ENCODE data around the gene STK40. TPM values are rescaled to one million over a fixed set of nuclear protein-coding genes. Genes with fewer than 3 reads are reported as not detected.
A peak's percentile ranks its signal among the peaks of the same experiment; 100 is the strongest.

Gene STK40
- total RNA-seq, 2 experiments from 2014 or later = 41.2 to 44.4 TPM

GRCh38 chr1:36390411-36390810, 4.7 kb upstream of the STK40 start:
- DNase-seq = no peak
- H3K4me1 Mint-ChIP-seq (ENCODE audit: low read depth) = peaks cover 20% of the 10 kb centered on the region
- H3K27ac Mint-ChIP-seq = peak overlapping the region; percentile 57
- intact Hi-C loops (cut with micrococcal nuclease) = no loop called here
- ATAC-seq = no peak
- CTCF ChIA-PET = no interaction called here
- no peaks in the 10 kb centered on the region for H3K27me3 Mint-ChIP-seq
- no peak overlapping the region for H3K4me3 Mint-ChIP-seq
- H3K9me3 Mint-ChIP-seq = no peaks in the 10 kb centered on the region
- POLR2A ChIA-PET = interaction anchor here (0.9 kb wide), 1 partner anchor 10 kb away, joined by 3 read pairs; no protein-coding TSS in a partner anchor
- TF ChIP-seq CTCF (IDR thresholded peaks at IDR 0.05) = no peak
- peaks cover 40% of the 10 kb centered on the region for H3K36me3 Mint-ChIP-seq (ENCODE audit: low read depth)

- Mint-ChIP-seq H3K27me3 (no peaks in the 10 kb centered on the region), H3K36me3 (ENCODE audit: low read depth) (peaks cover 39% of the 10 kb centered on the region), H3K4me3 (no peak overlapping the region), H3K9me3 (no peaks in the 10 kb centered on the region), H3K4me1 (ENCODE audit: low read depth) (peaks cover 19% of the 10 kb centered on the region), H3K27ac (peak overlapping the region; percentile 57)
- CTCF ChIA-PET = interaction anchor here (1.4 kb wide), 1 partner anchor 240 kb away, joined by 3 read pairs; the partner anchor contains the start of gene TRAPPC3
- no peak for TF ChIP-seq CTCF (IDR thresholded peaks at IDR 0.05)
- ATAC-seq = no peak
- DNase-seq = no peak
- intact Hi-C loops (cut with micrococcal nuclease) = no loop called here
- POLR2A ChIA-PET = interaction anchor here (2.0 kb wide), 1 partner anchor 8 kb away, joined by 18 read pairs; the partner anchor contains the start of gene LSM10
Measured at GRCh38 chr1:36389999-36390398, 4.3 kb upstream of the STK40 start.

DNA sequence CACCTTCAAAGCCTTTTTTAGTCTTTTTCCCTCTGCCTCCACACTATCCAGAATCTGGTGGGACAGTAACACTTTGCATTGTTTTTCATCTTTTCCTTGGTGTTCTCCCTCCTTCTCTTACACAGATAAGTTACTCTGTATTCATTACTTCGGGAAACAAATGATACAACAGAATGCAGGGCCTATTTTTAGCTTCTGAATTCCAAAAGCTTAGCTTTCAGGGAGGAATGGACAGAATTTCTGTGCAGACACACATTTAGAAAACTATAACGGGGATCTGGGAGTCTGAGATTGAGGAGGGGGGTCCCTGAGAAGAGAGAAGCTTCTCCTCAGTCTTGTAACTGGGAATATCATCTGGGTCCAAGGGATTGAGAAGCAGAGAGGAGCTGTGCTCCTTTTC, 3.5 kb upstream of the STK40 start:
- DNase-seq (no peak), ATAC-seq (no peak)
- H3K36me3 Mint-ChIP-seq (ENCODE audit: low read depth) = peaks cover 38% of the 10 kb centered on the region
- H3K9me3 Mint-ChIP-seq = no peaks in the 10 kb centered on the region
- no peak for TF ChIP-seq CTCF (IDR thresholded peaks at IDR 0.05)
- ChIA-PET POLR2A (interaction anchor here (1.3 to 2.0 kb wide), 2 partner anchors 9 to 11 kb away, joined by 6 to 18 read pairs; partner anchors contain the start of gene LSM10), CTCF (interaction anchor here (0.6 to 1.4 kb wide), 2 partner anchors 31 to 240 kb away, joined by 3 read pairs; partner anchors contain the start of gene TRAPPC3)
- no peaks in the 10 kb centered on the region for H3K27me3 Mint-ChIP-seq
- H3K4me1 Mint-ChIP-seq (ENCODE audit: low read depth) = peaks cover 23% of the 10 kb centered on the region
- intact Hi-C loops (cut with micrococcal nuclease) = no loop called here
- no peak overlapping the region for H3K4me3 Mint-ChIP-seq
- peak overlapping the region; percentile 44 for H3K27ac Mint-ChIP-seq

- DNase-seq (peak; percentile 27), ATAC-seq (no peak)
- ChIA-PET CTCF (interaction anchor here (0.9 to 1.9 kb wide), 12 partner anchors 9 to 237 kb away, joined by 3 to 15 read pairs (median 5); no protein-coding TSS in a partner anchor), POLR2A (interaction anchor here (0.7 to 4.4 kb wide), 22 partner anchors 10 to 456 kb away, joined by 3 to 119 read pairs (median 4); partner anchors contain the start of genes AGO3, EVA1B, LSM10 and MAP7D1)
- no peak for TF ChIP-seq CTCF (IDR thresholded peaks at IDR 0.05)
- intact Hi-C loops (cut with micrococcal nuclease) = no loop called here
- H3K9me3 Mint-ChIP-seq = no peaks in the 10 kb centered on the region
- peaks cover 30% of the 10 kb centered on the region for H3K36me3 Mint-ChIP-seq (ENCODE audit: low read depth)
- H3K4me3 Mint-ChIP-seq = peak overlapping the region; percentile 80
- peaks cover 38% of the 10 kb centered on the region for H3K4me1 Mint-ChIP-seq (ENCODE audit: low read depth)
- H3K27ac Mint-ChIP-seq = peak overlapping the region; percentile 98
- H3K27me3 Mint-ChIP-seq = no peaks in the 10 kb centered on the region
Measured at GRCh38 chr1:36387141-36387949, 1.6 kb upstream of the STK40 start.

All from activated CD8-positive, alpha-beta T cell treated with anti-CD3 and anti-CD28 coated beads for 36 hours (primary cell).